EH (cell line): ENCODE data around the gene UNC5CL.

Experiments used
- DNase-seq: peaks from one replicate; pipeline ENCODE4 v3.0.0-alpha.2; 2015; ENCODE audit warnings: low read depth

The UNC5CL gene

DNA sequence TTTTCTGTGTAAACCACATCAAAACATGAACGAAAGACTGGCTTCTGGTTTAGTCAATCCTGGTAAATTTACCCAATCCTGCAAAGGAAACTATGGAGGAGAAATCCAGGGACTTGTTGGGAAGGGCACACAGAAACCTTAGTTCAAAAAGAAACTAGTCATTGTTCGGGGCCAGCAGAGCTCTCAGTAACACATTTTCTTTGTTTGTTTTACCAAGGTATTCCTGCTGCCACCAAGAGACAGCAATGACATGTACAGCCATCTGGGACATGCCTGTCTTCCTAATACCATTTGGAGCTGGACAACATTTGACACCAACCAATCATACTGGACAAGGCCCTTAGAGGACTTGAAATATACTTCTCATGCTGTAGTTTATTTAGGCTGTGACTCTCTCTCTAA is 24.9 kb upstream of the UNC5CL start:
- no peak for DNase-seq

DNA sequence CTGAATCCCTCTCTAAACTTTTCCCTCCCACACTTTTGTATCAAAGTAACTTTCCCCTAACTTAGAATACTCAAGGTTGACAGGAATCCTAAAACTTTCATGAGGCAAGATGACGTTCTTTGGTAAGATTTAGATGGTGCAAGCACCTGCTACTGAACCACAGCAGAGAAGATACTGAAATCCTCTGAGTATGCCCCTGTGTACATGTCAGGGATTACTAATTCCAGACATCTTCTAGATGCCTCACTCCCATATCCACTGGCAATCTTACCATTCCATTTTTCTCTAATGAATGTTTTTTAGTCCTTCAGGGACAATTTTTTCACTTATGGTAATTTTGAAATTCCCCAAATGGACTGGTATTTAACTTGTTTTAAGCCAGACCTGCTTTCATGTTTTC is 23.0 kb upstream of the UNC5CL start:
- DNase-seq: no peak

DNA sequence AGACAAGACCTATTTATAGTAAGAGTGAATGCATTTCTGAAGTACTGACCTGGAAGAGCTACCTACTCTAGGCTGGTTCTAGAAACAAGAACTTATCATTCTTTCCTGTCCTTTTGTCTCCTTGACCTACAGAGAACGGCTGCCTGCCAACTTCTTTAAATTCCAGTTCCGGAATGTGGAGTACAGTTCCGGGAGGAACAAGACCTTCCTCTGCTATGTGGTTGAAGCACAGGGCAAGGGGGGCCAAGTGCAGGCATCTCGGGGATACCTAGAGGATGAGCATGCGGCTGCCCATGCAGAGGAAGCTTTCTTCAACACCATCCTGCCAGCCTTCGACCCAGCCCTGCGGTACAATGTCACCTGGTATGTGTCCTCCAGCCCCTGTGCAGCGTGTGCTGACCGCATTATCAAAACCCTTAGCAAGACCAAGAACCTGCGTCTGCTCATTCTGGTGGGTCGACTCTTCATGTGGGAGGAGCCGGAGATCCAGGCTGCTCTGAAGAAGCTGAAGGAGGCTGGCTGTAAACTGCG is 22.2 kb upstream of the UNC5CL start:
- DNase-seq: peak; percentile 20

DNA sequence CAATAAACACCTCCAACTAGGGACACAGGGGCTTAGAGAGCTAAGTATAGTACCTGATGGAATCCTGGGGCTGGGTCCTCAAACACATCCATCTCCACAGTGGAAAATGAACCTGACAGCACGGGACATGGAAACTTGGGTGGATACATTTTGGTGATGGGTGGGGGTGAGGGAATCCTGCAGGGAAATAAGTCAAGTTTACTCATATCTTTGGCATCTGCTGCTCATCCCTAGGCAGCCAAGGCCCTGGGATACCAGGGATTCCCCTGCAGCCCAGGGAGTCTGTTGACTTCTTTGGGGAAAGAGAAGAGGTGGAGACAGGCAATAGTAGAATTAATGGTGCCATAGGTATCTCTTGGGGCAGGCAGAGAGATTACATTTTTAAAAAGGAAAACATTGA is 20.5 kb upstream of the UNC5CL start:
- DNase-seq: peak; percentile 80

DNA sequence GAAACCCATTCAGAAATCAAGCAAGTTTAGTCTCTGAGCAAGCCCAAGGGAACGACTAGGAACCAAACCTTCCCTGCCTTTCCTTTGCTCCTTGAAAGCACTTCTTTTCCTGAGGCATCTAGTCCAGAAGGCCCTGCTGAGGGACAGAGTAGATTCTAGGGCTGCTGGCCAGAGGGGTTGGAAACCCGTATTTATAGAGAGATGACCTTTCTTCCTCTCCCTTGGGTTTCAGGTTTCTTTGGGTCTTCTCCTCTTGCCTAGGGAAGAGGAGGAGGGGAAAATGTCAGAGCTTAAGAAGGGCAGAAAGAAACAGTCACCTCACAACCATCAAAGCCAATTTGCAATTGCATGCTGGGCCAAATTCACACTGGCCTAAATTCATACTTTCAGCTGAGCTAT is 19.8 kb upstream of the UNC5CL start:
- no peak for DNase-seq

DNA sequence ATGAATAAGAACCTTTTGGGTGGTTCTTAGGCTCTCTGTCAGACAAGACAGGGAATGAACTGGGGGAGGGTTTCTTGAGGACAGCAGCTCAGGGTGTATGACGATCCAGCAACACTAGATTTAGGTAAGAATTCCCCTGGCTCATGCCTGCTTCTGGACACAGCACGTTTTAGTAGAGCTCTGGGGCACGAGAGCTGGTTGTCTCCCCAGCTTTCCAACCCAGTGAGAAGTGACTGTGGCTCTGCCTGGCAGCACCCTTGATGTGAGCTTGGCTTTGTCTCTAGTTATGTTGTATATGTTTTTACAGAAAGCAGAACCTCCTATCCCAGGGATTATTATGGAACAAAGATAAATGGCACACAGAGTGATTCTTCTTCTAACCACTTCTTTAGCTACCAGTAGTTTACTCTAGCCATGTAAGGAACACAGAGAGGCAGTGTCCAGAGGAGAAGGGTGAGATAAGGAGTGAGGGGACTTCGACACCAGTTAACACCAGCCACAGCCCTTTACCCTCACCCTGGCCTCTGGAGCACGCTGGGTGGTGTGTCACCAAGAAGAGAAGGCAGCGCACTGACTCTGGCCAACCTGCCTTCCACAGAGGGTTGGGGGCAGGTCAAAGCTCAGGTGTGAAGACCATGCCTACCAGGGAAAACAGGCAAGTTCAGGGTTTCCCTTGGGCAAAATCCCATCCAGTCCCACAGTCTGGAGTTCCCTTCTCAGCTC is 17.9 kb upstream of the UNC5CL start:
- no peak for DNase-seq

DNA sequence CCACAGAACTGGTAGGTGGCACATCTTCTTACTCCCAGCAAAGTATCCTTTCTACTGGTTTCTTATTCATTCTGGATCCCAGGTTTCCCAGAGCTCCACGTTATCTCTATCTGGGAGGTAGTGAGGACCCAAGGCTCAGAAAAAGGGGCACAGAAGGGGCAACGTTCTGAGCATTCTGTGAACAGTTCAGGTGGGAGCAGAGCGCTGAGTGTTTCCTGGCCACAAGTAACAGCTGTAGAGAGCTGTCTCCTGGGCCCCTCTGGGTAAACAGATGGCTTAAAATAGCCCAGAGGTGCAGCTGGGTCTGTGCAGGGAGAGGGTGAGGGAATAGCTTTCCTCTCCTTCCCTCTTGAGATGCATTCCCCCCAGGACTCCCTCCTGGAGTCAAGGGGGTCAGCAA is 16.1 kb upstream of the UNC5CL start:
- no peak for DNase-seq

DNA sequence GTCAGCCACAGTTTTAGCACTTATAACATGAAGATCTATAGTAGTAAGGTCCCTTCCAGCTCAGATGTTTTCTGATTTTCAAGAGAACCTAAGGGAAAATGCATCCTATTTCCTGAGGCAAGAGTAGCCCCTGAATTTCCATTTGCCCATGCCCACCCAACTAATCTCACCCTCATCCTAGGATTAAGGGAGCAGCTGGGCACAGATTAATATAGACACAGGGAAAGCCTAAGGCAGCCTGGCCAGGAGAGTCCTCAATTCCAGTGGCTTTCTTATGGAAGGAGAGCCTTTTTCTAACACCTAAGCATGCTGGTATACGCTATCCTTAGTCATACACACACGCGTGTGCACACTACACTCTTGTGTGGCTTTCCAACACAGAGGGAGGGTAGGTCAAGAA is 15.5 kb upstream of the UNC5CL start:
- no peak for DNase-seq

DNA sequence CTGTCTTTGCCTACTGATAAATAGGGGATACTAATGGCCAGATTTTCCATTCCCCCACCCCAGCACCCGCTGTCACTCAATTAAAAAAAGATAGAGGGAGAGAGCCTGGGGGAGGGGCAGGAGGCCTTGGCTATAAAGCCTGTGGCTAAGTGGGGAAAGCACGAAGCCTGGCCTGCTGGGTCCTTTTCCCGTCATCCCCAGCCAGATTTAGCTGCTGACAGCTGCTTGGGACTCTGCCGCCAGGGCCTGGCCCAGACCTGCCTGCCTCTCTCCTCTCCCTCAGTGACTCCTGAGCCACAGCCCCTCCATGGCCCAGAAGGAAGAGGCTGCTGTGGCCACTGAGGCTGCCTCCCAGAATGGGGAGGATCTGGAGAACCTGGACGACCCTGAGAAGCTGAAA is 14.0 kb upstream of the UNC5CL start, which contains the start of gene APOBEC2:
TSS of gene APOBEC2 (plus strand) at position 162 of the 400 bp plus-strand sequence. CDS start at position 308, 146 bp downstream.
- no peak for DNase-seq

DNA sequence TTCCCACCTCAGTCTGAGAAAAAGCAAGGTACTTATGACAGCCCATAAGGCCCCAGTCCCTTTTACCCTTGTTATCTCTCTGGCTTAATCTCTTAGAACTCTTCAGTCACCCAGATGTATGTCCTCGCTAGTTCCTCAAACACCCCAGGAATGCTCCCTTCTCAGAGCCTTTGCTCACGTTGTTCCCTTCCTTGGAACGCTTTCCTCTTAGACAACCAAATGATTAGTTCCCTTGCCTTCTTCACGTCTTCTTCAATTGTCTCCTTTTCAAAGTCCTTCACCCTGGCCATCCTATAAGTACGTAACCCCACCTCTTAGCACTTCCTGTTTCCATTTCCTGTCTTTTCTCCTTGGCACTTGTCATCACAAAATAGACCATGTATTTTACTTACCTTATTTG is 12.9 kb upstream of the UNC5CL start:
- no peak for DNase-seq

DNA sequence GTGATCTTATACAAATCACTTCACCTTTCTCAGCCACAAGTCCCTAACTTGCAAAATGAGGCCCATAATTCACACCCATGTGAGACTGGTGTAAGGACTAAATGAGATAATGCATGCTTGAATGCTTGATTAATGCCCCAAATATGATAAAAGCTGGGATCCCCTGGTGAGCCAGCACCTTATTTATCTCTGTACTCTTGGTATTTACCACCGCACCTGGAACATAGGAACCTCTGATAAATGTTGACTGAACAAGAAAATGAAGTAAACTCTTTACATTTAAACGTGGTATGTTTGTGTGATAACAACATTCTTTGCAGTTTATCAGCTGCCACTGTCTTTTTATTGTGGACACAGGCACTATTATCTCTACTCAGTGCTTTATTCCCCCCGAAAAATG is 11.5 kb upstream of the UNC5CL start:
- DNase-seq: no peak

DNA sequence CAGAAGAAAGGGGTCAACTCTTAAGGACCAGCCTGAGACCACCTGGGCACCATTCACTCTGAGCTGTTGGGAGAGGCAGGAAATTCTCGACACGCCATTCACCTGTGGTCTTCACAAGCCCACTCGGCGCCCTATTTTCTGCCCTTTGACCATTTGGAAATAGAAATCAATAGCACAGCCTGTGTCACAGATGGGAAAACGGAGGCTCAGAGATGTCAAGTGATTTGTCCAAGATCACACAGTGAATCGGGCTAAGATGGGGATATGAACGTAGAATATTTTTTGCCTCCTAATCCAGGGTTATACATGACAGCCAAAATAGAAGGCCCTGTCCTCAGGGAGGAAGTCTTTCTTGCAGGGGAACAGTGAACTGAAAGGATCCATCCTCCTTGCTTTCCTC is 10.9 kb upstream of the UNC5CL start:
- no peak for DNase-seq

DNA sequence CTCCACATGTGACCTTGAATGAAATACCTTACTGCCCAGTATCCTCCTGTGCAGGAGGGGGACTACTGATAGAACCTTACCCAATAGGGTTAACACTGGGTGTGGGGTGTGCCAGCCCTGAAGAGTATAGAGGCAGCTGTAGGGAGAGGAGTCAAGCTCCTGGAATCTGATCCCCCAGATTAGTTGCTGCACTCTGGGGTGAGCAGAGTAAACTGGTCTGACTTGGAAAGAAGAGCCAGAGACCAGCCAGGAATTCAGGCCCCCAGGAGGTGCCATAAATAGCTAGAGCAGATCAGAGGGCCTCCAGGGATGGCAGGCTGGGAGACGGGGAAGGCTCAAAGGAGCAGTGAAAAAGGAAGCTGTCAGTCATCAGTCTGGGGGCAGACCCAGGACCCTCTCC is 10.5 kb upstream of the UNC5CL start:
- peak; percentile 69 for DNase-seq

DNA sequence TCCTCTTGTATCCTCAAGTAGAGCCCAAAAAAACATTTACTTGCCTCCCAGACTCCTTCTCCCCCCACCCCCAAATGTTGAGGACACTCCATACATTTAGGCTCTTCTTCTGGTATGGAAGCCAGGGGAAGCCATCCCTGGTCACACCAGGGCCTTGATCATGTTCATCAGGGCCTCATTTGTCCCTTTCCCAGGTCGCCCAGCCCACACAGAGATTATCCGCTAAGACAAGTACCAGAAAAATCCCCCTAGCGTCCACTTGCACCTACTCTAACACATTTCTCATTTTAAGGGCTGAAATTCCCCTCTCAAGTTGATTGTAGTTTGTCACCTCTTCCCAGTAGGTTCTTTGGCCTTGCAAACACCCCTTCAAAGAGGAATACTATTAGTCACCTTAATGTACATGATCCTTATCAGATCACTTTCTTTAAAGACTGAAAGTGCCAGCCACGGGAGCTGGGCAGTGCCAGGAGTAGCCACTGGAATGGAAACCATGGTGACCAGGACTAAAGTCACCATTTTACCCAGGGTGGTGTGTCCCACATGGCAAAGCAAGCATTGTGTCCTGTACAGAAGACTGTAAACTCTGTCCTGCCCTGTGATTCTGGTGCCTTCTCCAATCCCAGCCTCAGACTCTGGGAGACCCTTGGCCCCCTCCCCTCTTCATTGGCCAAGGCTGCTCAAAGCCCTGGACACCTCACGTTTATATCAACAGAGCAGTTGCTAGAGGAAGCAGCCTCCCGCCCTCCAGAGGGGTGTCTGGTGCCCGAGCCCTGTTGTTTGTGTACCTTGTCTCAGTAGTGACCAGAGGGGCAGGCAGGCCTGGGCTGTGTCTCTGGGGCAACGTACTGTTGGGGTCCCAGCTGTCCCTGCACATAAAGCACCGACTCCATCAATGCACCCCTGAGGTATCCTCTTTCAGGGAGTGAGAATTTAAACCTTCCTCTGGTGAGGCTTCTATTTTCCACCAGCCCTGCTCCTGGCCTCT is 9.0 kb upstream of the UNC5CL start:
- DNase-seq: no peak

DNA sequence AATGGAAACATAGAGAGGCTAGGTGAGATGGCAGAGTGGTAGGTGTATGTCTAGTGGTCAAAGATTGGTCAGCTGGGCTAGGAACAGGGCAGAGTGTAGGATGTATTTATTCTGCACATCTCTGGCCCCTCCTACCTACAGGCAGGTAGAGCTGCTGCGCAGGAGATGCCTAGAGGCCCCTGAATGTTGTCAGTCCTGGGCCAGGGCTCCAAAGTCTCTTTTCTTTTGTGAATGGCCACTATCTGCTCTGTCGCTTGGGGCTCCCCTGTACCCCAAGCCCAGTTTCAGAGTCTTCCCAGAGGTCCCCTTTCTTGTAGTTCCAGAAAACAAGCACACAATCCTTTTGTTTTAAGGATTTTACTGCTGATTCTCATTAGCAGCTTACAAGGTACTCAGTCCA is 8.3 kb upstream of the UNC5CL start:
- DNase-seq: no peak

DNA sequence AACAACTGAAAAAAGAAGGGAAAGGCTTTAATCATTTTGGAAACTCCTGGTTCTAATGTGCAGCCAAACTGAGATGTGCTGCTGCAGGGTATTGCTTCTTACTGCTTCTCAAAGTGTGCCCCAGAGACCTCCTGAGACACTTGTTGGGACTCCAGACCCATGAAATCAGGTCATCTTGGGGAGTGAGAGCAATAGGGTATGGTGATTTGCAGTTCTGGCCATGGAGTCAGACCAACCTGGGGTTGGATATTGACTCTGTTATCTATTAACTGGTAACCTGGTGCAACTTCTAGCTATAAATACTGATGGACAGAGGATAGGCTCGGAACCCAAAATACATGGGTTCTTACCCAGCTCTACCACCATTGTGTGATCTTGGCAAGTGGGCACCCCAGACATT is 7.1 kb upstream of the UNC5CL start:
- DNase-seq: no peak

DNA sequence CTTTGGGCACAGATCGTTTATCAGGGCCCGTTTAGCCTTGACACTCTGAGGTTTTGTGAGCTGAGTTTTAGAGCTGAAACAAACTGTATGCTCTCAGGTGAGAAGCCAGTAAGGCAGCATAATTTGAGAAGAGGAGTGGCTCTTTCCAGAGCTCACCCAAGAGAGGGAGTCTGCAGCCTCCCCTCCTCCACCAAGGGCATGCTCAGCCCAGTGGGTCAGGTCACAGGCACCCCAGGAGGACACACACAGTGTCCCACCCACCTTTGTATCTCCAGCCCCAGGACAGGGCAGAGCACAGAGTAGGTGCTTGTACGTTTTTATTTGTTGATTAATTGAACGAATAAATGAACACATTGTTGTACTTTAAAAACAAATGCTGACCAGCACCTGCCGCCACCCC is 6.6 kb upstream of the UNC5CL start:
- no peak for DNase-seq

DNA sequence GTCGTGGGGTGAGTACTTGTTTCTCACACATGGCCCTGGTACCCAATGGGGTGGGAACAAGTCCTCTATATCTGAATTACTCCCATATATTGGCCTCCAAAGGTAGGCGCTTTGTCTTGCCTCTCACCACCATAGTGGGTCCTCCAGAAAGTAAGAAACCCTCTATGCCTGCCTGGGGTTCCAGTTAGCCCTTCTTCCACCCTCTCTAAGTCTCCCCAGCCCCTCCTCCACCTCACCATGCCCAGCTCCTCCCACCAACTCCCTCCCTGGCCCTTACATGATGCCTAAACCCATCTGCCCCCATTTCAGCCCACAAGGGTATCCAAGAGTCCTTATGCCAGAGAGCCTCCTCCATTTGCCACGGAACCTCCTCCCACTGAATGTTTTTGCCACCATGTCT is 4.1 kb upstream of the UNC5CL start:
- no peak for DNase-seq

DNA sequence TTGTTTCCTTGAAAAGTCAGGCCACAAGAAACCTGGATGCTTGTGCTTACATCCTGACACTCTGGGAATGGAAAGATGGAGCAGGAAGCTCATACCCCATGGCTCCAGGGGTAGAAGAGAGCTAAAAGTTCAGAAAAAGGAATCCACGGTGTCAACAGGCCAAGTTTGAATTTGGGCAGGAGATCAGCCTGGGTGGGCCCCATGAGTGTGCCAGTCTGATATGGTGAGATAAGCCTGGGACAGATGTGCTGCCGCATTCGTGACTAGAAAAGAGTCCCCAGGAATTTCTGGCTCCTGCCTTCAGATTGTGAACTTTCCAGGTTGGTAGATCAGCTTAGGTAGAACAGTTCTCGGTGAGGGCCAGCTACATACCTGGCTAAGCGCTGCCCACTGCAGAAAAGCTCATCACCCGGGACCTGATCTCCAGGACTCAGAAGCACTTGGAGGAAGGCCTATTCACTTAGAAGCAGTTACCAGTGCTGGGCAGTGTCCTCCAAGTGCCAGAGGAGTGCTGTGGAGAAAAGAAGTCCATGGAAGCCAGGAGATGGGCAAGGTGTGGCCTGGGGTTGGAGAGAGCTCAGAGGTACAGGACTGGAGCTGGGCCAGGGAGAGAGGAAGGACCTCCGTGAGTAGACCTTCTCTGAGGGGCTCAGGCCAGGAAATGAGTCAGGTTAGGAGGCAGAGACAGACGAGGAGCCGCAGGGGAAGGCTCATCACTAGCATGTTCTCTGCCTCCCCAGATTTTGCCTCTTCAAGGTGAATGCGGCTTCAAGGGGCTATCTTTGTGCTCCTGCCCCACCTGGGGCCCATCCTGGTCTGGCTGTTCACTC is 3.4 kb upstream of the UNC5CL start, which contains the start of gene TSPO2:
TSS of gene TSPO2 (plus strand) at position 242 of the 830 bp plus-strand sequence. CDS start at position 761, 519 bp downstream.
- DNase-seq: no peak

DNA sequence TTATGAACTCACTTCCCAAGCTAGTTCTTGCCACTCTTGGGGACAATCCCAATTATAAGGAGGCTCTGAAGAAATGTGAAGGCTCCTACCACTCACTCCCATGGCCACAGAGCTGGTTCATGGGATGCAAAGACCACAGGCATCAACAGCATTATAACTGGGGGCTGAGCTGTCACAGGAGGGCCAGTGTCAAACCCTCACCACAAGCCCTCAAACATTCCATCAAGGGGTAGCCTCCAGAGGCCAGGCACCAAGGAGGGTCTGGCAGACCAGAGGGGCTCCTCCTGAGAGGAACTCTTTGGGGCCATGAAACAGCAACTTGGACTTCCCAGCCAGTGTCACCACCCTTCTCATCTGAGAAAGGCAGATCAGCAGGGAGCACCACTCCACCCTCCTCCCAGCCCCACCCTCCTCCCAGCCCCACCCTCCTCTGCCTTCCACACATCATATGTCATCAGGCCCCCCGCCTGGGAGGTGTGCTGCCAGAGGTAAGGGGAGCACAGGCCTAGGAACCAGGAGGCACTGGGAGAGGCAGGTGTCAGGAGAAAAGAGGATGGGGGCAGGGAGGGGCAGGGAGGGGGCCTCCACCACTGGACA is 2.0 kb upstream of the UNC5CL start:
- DNase-seq: no peak

DNA sequence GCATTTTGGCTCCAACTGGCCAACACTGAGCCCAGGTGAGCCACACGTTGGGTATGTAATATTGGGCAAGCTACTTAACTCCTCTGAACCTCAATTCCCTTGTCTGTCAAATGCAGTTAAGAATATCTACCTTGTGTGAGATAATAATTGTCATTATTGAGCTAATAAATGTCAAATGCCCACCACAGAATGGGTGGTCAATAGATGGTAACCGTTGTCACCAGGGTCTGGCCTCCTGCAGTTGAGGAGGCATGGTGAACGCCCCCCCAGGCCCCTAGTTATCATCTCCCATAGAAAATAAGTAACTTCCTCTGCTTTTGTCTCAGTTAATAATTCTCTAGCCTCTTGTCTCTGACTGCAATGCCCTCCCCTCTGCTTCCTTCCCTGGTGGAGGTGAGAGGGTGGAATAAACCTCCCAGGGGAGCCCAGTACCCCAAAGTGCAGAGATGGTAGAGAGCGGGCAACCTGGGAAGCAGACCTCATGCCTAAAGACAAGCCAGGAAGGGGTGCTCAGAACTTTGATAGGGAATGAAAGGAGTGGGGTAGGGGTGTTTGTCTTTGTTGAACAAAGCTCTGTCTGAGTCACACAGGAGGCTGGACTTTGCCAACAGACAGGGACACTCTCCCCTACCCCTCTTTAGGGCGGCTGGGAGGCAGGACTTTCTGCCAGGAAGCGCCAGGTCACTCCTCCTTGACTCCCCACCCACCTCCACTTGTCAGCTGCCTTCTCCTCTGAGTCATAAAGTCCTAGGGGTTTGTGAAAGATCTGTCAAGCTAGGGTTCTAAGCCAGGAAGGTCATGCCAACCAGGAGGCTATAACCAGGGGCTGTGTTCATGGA is 1.3 kb upstream of the UNC5CL start:
- peak; percentile 41 for DNase-seq
